HEK293T (cell line): ENCODE data around the gene CD74.

ENCODE experiments used
- BHLHE40 ChIP-seq: fragments of 450-650 bp; IDR thresholded peaks from 2 replicates; pipeline ENCODE4 v1.6.1; 2016; ENCODE audit warnings: mild to moderate bottlenecking, moderate library complexity, borderline replicate concordance
- ELF4 ChIP-seq: fragments of 450-650 bp; IDR thresholded peaks from 2 replicates; pipeline ENCODE4 v1.6.1; 2017; ENCODE audit warnings: antibody characterized with exemption
- FOXA1 ChIP-seq: fragments of 450-650 bp; IDR thresholded peaks from 2 replicates; pipeline ENCODE4 v1.6.1; 2016; ENCODE audit warnings: mild to moderate bottlenecking
- HDGF ChIP-seq: fragments of 450-650 bp; IDR thresholded peaks from 2 replicates; pipeline ENCODE4 v1.6.1; 2017; ENCODE audit warnings: antibody characterized with exemption, borderline replicate concordance
- NFRKB ChIP-seq: fragments of 450-650 bp; IDR thresholded peaks from 2 replicates; pipeline ENCODE4 v1.6.1; 2016; ENCODE audit warnings: mild to moderate bottlenecking, moderate library complexity
- SP1 ChIP-seq: fragments of 450-650 bp; IDR thresholded peaks from 2 replicates; pipeline ENCODE4 v1.6.1; 2017
- SUZ12 ChIP-seq: fragments of 450-650 bp; IDR thresholded peaks from 2 replicates; pipeline ENCODE4 v1.6.1; 2016; ENCODE audit warnings: mild to moderate bottlenecking
- TARDBP ChIP-seq: fragments of 450-650 bp; IDR thresholded peaks from 2 replicates; pipeline ENCODE4 v1.6.1; 2016
- ZNF384 ChIP-seq: fragments of 450-650 bp; IDR thresholded peaks from 2 replicates; pipeline ENCODE4 v1.6.1; 2016

- TF ChIP-seq SUZ12 (no peak), TARDBP (no peak), SP1 (no peak), NFRKB (no peak), ELF4 (no peak), FOXA1 (no peak), BHLHE40 (no peak), HDGF (no peak), ZNF384 (no peak)
These were observed 34.6 kb downstream of the CD74 start for GRCh38 chr5:150377964-150378694.
